Loucy (cell line): ENCODE data around the gene UCK2.

Experiments
- H2AFZ ChIP-seq: fragments of 200-600 bp; sonication (generic); 2 replicates; pipeline ENCODE4 v1.6.0; 2016; ENCODE audit warnings: antibody characterized with exemption, mild to moderate bottlenecking, low read length, moderate library complexity
- H3F3A ChIP-seq: fragments of 200-600 bp; 2 replicates; pipeline ENCODE4 v1.6.0; 2016; ENCODE audit warnings: antibody characterized with exemption, low read depth, mild to moderate bottlenecking
- H3K27me3 ChIP-seq: fragments of 200-600 bp; sonication (generic); 2 replicates; pipeline ENCODE4 v1.6.1; 2014; ENCODE audit warnings: low read length, mild to moderate bottlenecking; ENCODE audit not compliant: insufficient read depth, poor library complexity, severe bottlenecking
- H3K36me3 ChIP-seq: fragments of 200-600 bp; sonication (generic); 2 replicates; pipeline ENCODE4 v1.6.1; 2016; ENCODE audit warnings: low read length; ENCODE audit not compliant: insufficient read depth
- H3K4me1 ChIP-seq: fragments of 200-600 bp; sonication (generic); 2 replicates; pipeline ENCODE4 v1.5.1; 2014; ENCODE audit warnings: low read length, mild to moderate bottlenecking; ENCODE audit not compliant: insufficient read depth, poor library complexity, severe bottlenecking
- H3K4me2 ChIP-seq: fragments of 200-600 bp; sonication (generic); 2 replicates; pipeline ENCODE4 v1.6.0; 2014; ENCODE audit warnings: antibody characterized with exemption, low read length, low read depth, mild to moderate bottlenecking; ENCODE audit not compliant: poor library complexity, severe bottlenecking
- H3K4me3 ChIP-seq: fragments of 200-600 bp; sonication (generic); 2 replicates; pipeline ENCODE4 v1.5.1; 2014; ENCODE audit warnings: low read length, mild to moderate bottlenecking, mixed read lengths; ENCODE audit not compliant: poor library complexity, severe bottlenecking
- H3K79me2 ChIP-seq: fragments of 200-600 bp; sonication (generic); 2 replicates; pipeline ENCODE4 v1.6.1; 2014; ENCODE audit warnings: low read length; ENCODE audit not compliant: insufficient read depth
- H3K9ac ChIP-seq: fragments of 200-600 bp; sonication (generic); 2 replicates; pipeline ENCODE4 v1.6.0; 2014; ENCODE audit warnings: mild to moderate bottlenecking, low read depth, low read length, moderate library complexity; ENCODE audit not compliant: poor library complexity, severe bottlenecking
- H3K9me2 ChIP-seq: fragments of 200-600 bp; sonication (generic); replicated peaks from 2 replicates; pipeline ENCODE4 v1.6.1; 2016; ENCODE audit warnings: low read depth, low read length, mixed read lengths
- H3K9me3 ChIP-seq: fragments of 200-600 bp; sonication (generic); 2 replicates; pipeline ENCODE4 v1.6.1; 2014; ENCODE audit warnings: mild to moderate bottlenecking, antibody characterized with exemption, low read length, low read depth; ENCODE audit not compliant: insufficient read depth
- H4K20me1 ChIP-seq: fragments of 200-600 bp; sonication (generic); 2 replicates; pipeline ENCODE4 v1.6.0; 2014; ENCODE audit warnings: antibody characterized with exemption, low read length, mild to moderate bottlenecking; ENCODE audit not compliant: insufficient read depth, poor library complexity, severe bottlenecking
- EZH2phosphoT487 ChIP-seq: fragments of 200-600 bp; IDR thresholded peaks from 2 replicates; pipeline ENCODE4 v1.6.1; 2018; ENCODE audit warnings: antibody characterized with exemption, mild to moderate bottlenecking, moderate library complexity, borderline replicate concordance
- TF ChIP-seq, protein P1 (sequence below): fragments of 200-600 bp; sonication (generic); conservative IDR thresholded peaks from 2 replicates; pipeline ENCODE4 v1.5.1; 2014; ENCODE audit warnings: mild to moderate bottlenecking, antibody characterized with exemption, low read length

UCK2 gene

DNA sequence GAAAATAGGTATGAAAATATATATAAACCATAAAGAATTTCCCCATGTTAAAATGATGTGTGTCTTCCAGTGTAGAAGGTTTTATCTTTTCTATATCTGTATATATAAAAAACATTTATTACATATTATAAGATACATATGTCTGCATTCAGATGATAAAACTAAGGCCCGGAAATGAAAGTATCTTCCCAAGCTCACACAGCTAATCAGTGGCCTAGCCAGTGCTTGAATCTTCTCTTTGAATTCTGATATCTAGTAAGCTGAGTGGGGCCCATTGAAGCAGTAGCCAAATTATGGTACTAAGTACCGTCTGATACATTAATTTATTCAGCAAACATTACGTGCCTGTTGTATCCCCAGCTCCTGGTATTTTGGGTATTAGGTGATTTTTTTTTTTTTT, 28.6 kb downstream of the UCK2 start:
- Histone ChIP-seq H3K4me1 (peaks cover 89% of the 10 kb centered on the region), H3K9me2 (no peaks in the 10 kb centered on the region), H2AFZ (no peak overlapping the region), H3K9me3 (no peaks in the 10 kb centered on the region), H3K9ac (no peak overlapping the region), H3K4me2 (peak overlapping the region; percentile 12), H3K27me3 (no peaks in the 10 kb centered on the region), H3K4me3 (no peak overlapping the region), H3K36me3 (no peaks in the 10 kb centered on the region), H4K20me1 (peaks cover 90% of the 10 kb centered on the region), H3F3A (no peaks in the 10 kb centered on the region), H3K79me2 (peaks cover 100% of the 10 kb centered on the region)
- TF ChIP-seq EZH2phosphoT487, result no peak
- TF ChIP-seq, protein P1, sequence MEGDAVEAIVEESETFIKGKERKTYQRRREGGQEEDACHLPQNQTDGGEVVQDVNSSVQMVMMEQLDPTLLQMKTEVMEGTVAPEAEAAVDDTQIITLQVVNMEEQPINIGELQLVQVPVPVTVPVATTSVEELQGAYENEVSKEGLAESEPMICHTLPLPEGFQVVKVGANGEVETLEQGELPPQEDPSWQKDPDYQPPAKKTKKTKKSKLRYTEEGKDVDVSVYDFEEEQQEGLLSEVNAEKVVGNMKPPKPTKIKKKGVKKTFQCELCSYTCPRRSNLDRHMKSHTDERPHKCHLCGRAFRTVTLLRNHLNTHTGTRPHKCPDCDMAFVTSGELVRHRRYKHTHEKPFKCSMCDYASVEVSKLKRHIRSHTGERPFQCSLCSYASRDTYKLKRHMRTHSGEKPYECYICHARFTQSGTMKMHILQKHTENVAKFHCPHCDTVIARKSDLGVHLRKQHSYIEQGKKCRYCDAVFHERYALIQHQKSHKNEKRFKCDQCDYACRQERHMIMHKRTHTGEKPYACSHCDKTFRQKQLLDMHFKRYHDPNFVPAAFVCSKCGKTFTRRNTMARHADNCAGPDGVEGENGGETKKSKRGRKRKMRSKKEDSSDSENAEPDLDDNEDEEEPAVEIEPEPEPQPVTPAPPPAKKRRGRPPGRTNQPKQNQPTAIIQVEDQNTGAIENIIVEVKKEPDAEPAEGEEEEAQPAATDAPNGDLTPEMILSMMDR, result no peak

DNA sequence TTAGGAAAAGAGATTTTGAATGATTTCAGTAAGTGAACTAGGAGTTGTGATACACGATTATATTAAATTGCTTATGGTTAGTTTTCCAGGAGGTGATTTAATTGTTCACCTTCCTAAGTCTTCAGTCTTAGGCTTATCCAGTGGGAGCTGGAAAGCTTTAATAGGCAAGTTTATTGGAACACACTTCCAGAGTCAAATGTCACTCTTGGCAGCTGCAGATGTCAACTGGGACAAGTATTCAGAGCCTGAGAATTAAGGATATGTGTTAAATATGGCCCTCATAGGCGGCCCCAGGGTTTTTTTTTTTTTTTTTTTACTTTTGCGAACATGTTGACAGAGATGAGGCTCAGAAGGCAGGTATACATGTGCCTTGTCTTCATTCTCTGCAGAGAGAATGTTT, 29.2 kb downstream of the UCK2 start:
- Histone ChIP-seq H2AFZ (no peak overlapping the region), H3K9ac (no peak overlapping the region), H4K20me1 (peaks cover 86% of the 10 kb centered on the region), H3K4me1 (peaks cover 83% of the 10 kb centered on the region), H3K9me3 (no peaks in the 10 kb centered on the region), H3K9me2 (no peaks in the 10 kb centered on the region), H3K4me3 (no peak overlapping the region), H3K27me3 (no peaks in the 10 kb centered on the region), H3K79me2 (peaks cover 98% of the 10 kb centered on the region), H3F3A (no peaks in the 10 kb centered on the region), H3K4me2 (peak overlapping the region; percentile 12), H3K36me3 (no peaks in the 10 kb centered on the region)
- TF ChIP-seq, protein P1, result no peak
- TF ChIP-seq EZH2phosphoT487, result no peak

DNA sequence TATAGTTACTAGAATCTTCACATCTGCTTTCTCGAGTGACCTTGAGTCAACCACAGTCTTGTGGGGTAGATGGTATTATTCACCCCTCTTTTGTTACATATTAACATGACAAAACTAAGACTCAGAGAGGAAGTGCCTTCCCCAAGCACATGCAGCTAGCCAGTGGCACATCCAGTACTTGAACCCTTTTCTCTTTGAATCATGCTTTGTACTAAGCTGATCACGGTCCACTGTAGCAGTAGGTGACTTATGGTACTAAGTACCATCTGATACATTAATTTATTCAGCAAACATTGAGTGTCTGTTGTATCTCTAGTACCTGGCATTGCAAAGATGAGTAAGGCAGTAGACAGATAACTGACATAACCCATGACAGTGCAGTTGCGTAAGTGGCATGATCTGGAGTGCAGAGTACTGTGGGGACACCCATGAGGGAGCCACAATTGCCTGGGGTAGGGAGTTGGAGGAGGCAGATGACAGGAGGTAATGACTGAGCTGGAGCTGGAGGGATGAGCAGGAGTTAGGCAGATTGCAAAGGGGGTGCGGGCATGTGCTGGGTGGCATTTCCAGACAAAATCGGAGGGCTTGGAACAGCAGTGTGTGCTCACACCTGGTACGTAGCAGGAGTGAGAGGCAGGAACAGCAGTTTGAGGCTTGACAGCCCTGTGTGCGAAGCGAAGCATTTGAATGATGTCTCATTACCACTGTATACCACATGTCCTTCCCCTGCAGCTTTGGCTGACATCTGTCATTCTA, 29.8 kb downstream of the UCK2 start:
- TF ChIP-seq, protein P1, result no peak
- no peak for TF ChIP-seq EZH2phosphoT487
- H3K36me3 ChIP-seq, result no peaks in the 10 kb centered on the region
- peaks cover 83% of the 10 kb centered on the region for H3K4me1 ChIP-seq
- no peak overlapping the region for H3K9ac ChIP-seq
- H3K79me2 ChIP-seq, result peaks cover 98% of the 10 kb centered on the region
- H3K4me2 ChIP-seq, result peak overlapping the region; percentile 12
- no peak overlapping the region for H2AFZ ChIP-seq
- no peaks in the 10 kb centered on the region for H3K9me2 ChIP-seq
- no peak overlapping the region for H3K4me3 ChIP-seq
- no peaks in the 10 kb centered on the region for H3F3A ChIP-seq
- H3K9me3 ChIP-seq, result no peaks in the 10 kb centered on the region
- no peaks in the 10 kb centered on the region for H3K27me3 ChIP-seq
- H4K20me1 ChIP-seq, result peaks cover 87% of the 10 kb centered on the region
